GM21528 (cell line): ENCODE measurements around the gene SLITRK3.
"Not testable (repeated sequence)": the region's sequence is repeated elsewhere in the genome, so short reads cannot be mapped to it uniquely, and the experiment has no call there.

ENCODE experiments used
- ATAC-seq: cut with Tn5 transposase; IDR thresholded peaks from one replicate; pipeline ENCODE4 v1.9.1; 2021; ENCODE audit warnings: mild to moderate bottlenecking, moderate library complexity; ENCODE audit not compliant: unreplicated experiment, low FRiP score

The SLITRK3 gene

GRCh38 chr3:165192610-165193192 lies 3.5 kb downstream of the SLITRK3 start:
- no peak for ATAC-seq

- ATAC-seq: no peak
These were observed 4.7 kb downstream of the SLITRK3 start for GRCh38 chr3:165191491-165191890.

DNA sequence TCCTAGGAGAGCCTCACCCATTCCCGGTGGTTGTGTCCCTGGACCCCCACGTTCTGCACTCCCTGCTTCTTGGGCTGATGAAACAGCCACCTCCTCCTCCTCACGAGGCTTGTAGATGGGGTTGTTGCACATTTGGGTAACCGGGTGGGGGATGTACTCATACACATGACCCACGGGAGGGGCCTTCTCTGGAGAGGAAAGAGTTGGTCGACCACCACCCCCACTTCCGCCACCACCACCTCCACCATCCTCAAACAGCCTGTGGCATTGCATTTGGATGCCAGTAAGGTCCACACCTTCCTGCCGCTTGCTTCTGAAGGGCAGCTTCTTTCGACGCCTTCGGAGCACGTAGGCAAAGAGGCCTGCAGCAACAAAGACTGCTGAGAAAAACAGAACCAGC lies 7.7 kb downstream of the SLITRK3 start:
- ATAC-seq: no peak

GRCh38 chr3:165185707-165186327 lies 10.4 kb downstream of the SLITRK3 start:
- ATAC-seq: peak; percentile 99

DNA sequence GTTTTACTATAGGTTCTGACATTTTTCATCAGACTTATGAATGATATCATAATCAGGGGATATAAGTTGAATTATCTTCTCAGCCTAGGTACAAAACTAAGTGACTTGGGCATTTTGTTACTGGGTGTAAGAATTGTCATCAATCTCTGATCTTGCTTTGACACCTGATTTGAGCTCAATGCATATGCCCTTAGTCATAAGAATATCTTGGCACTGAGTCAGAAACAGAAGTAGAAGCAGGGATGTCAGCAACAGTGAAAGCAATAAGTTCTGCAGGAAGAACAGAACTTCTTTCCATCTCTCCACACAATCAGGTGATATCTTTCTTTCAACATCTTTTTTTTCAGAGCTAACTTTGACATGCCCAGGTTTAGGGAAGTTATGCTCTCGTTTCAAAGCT lies 14.6 kb downstream of the SLITRK3 start:
- ATAC-seq: no peak

DNA sequence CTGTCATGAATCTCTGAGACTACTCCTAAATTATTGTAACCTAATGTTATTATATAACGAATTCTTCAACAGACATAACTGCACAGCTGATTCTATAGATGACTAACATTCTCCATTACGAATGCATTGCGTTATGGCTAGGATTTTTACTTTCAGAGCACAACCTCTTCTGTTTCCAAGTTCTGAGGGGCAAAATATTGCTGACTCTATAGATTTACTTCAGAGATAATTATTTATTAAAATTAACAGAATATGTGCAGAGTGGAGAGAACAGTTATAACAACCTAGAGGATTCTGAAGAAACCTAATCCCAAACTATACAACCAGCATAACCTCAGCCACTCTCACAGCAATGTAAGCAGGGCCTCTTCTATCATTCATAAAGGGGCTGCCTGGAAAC lies 25.9 kb downstream of the SLITRK3 start:
- ATAC-seq: no peak

DNA sequence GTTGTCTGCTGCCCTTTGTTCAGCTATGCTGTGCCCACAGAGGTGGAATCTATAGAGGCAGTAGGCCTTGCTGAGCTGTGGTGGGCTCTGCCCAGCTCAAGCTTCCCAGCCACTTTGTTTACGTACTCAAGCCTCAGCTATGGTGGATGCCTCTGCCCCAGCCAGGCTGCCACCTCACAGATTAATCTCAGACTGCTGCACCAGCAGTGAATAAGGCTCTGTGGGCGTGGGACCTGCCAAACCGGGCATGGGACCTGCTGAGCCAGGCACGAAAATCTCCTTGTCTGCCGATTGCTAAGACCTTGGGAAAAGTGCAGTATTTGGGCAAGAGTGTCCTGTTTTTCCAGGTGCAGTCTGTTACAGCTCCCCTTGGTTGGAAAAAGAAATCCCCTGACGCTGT lies 26.8 kb downstream of the SLITRK3 start:
- ATAC-seq: no peak

DNA sequence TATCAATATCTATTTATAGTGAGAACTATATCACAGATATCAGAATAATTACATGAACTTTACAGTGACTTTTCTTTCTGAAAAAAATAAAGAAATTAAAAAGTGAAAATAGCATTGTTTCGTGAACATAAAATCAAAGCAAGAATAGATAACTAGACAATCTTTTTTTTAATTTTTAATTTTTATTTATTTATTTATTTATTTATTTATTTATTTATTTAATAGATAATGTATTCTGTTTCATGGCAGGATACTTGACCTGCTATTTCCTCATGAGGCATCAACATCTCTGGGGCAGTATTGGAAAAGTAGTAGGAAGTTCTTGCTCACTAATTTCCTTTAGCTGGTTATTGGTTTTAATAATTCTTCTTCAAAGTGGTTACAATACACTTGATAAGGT lies 33.3 kb downstream of the SLITRK3 start:
- no peak for ATAC-seq

GRCh38 chr3:165159760-165160421 lies 36.3 kb downstream of the SLITRK3 start:
- no peak for ATAC-seq

GRCh38 chr3:165158011-165158410 lies 38.2 kb downstream of the SLITRK3 start:
- no peak for ATAC-seq

- no peak for ATAC-seq
These were observed 39.3 kb downstream of the SLITRK3 start for GRCh38 chr3:165156757-165157420.

- ATAC-seq: no peak
These were observed 47.2 kb downstream of the SLITRK3 start for GRCh38 chr3:165148876-165149441.

- no peak for ATAC-seq
These were observed 51.9 kb downstream of the SLITRK3 start for GRCh38 chr3:165144271-165144670.

- ATAC-seq: not testable (repeated sequence)
These were observed 56.3 kb downstream of the SLITRK3 start for GRCh38 chr3:165139918-165140317.
